CD4-positive, alpha-beta T cell treated with Interleukin-15 for 4 hours (primary cell): Measurements from ENCODE around the gene OR10G8.
A peak's percentile ranks its signal among the peaks of the same experiment; 100 is the strongest.
"Not testable (repeated sequence)": the region's sequence is repeated elsewhere in the genome, so short reads cannot be mapped to it uniquely, and the experiment has no call there.

Source experiments
- DNase-seq: peaks from one replicate; pipeline ENCODE4 v3.0.0-alpha.2; 2020; ENCODE audit warnings: low spot score

OR10G8 gene

GRCh38 chr11:124026498-124026897, at the start of gene OR10G8:
TSS of gene OR10G8 (plus strand) at chr11:124026798. CDS start at chr11:124029623, 2,825 bp downstream.
- DNase-seq = no peak

GRCh38 chr11:123977731-123978347, 48.8 kb upstream of the OR10G8 start, which contains the start of gene OR10S1:
TSS of gene OR10S1 (minus strand) at chr11:123977781. CDS start at chr11:123977664, 117 bp downstream.
- DNase-seq = no peak

GRCh38 chr11:123979311-123979710, 47.3 kb upstream of the OR10G8 start:
- no peak for DNase-seq

- no peak for DNase-seq
These were observed 31.5 kb upstream of the OR10G8 start, which contains the start of gene OR10G6 for GRCh38 chr11:123995119-123995518. TSS of gene OR10G6 (minus strand) at chr11:123995161. CDS start at chr11:123995161, 0 bp downstream.

- no peak for DNase-seq
These were observed 13.9 kb upstream of the OR10G8 start, which contains the start of gene OR10G4 for GRCh38 chr11:124012697-124013096. TSS of gene OR10G4 (plus strand) at chr11:124012997. CDS start at chr11:124015575, 2,578 bp downstream.

GRCh38 chr11:124015837-124016236, 10.8 kb upstream of the OR10G8 start:
- DNase-seq = not testable (repeated sequence)

- no peak for DNase-seq
These were observed 10.1 kb downstream of the OR10G8 start for GRCh38 chr11:124036666-124037065.

GRCh38 chr11:124039557-124039956, 13.0 kb downstream of the OR10G8 start:
- no peak for DNase-seq

GRCh38 chr11:124041254-124041653, 14.7 kb downstream of the OR10G8 start, which contains the start of gene OR10G7:
TSS of gene OR10G7 (minus strand) at chr11:124041325. CDS start at chr11:124039001, 2,324 bp downstream.
- no peak for DNase-seq

GRCh38 chr11:124043420-124043819, 16.8 kb downstream of the OR10G8 start:
- DNase-seq = no peak

GRCh38 chr11:124050748-124051147, 24.1 kb downstream of the OR10G8 start:
- DNase-seq = no peak

- no peak for DNase-seq
These were observed 26.4 kb downstream of the OR10G8 start for GRCh38 chr11:124052966-124053365.

- DNase-seq = no peak
These were observed 42.1 kb downstream of the OR10G8 start for GRCh38 chr11:124068601-124069110.

- peak; percentile 5 for DNase-seq
These were observed 43.1 kb downstream of the OR10G8 start for GRCh38 chr11:124069429-124070401.

- peak; percentile 61 for DNase-seq
These were observed 44.5 kb downstream of the OR10G8 start for GRCh38 chr11:124070915-124071622.

- DNase-seq = no peak
These were observed 45.0 kb downstream of the OR10G8 start for GRCh38 chr11:124071623-124071948.

- DNase-seq = no peak
These were observed 45.5 kb downstream of the OR10G8 start for GRCh38 chr11:124072147-124072546.

- no peak for DNase-seq
These were observed 48.0 kb downstream of the OR10G8 start for GRCh38 chr11:124074554-124074953.

- no peak for DNase-seq
These were observed 48.9 kb downstream of the OR10G8 start for GRCh38 chr11:124075492-124075840.

- no peak for DNase-seq
These were observed 49.4 kb downstream of the OR10G8 start for GRCh38 chr11:124075841-124076651.

GRCh38 chr11:124077266-124077665, 50.7 kb downstream of the OR10G8 start:
- DNase-seq = no peak
